ENCODE data around the gene TMEM175.
"Not testable (repeated sequence)": the region's sequence is repeated elsewhere in the genome, so short reads cannot be mapped to it uniquely, and the experiment has no call there.

Gene TMEM175

GRCh38 chr4:972651-973424 lies 40.6 kb downstream of the TMEM175 start:
- peak; percentile 66 for DNase-seq

- peak; percentile 85 for DNase-seq
Measured at GRCh38 chr4:973431-974397, 41.5 kb downstream of the TMEM175 start, which contains the start of gene DGKQ. DGKQ (minus strand) TSS chr4:973569; CDS start chr4:973482, 87 bp downstream.

- DNase-seq, result no peak
Measured at GRCh38 chr4:974668-975067, 42.4 kb downstream of the TMEM175 start.

- DNase-seq, result not testable (repeated sequence)
Measured at GRCh38 chr4:976016-976415, 43.8 kb downstream of the TMEM175 start.

GRCh38 chr4:978957-979701 lies 46.9 kb downstream of the TMEM175 start:
- no peak for DNase-seq

- DNase-seq, result no peak
Measured at GRCh38 chr4:982291-982690, 50.0 kb downstream of the TMEM175 start.

- no peak for DNase-seq
Measured at GRCh38 chr4:982814-983213, 50.6 kb downstream of the TMEM175 start.

GRCh38 chr4:984336-985054 lies 52.2 kb downstream of the TMEM175 start:
- no peak for DNase-seq

- DNase-seq, result peak; percentile 89
Measured at GRCh38 chr4:985123-985830, 53.0 kb downstream of the TMEM175 start.

GRCh38 chr4:986428-986878 lies 54.2 kb downstream of the TMEM175 start:
- no peak for DNase-seq

- DNase-seq, result peak; percentile 91
Measured at GRCh38 chr4:986879-987623, 54.8 kb downstream of the TMEM175 start, which contains the start of gene IDUA. IDUA (plus strand) TSS chr4:987044; CDS start chr4:987085, 41 bp downstream.

GRCh38 chr4:987624-988513 lies 55.6 kb downstream of the TMEM175 start:
- no peak for DNase-seq

GRCh38 chr4:988726-989721 lies 56.8 kb downstream of the TMEM175 start:
- DNase-seq, result no peak

- no peak for DNase-seq
Measured at GRCh38 chr4:989722-990471, 57.6 kb downstream of the TMEM175 start.

GRCh38 chr4:990746-991367 lies 58.6 kb downstream of the TMEM175 start:
- no peak for DNase-seq

GRCh38 chr4:991451-992296 lies 59.4 kb downstream of the TMEM175 start:
- DNase-seq, result no peak
